Body of pancreas (tissue), 4 donors: Measurements from ENCODE around the gene SEMA6D. TPM values are rescaled to one million over a fixed set of nuclear protein-coding genes. Genes with fewer than 3 reads are reported as not detected.

ENCODE experiments used
- ATAC-seq: fragments of 150-250 bp; one replicate; pipeline ENCODE4 v1.9.1; 2016
- DNase-seq, 4 donors: peaks; one replicate each; pipeline ENCODE4 v3.0.0-alpha.2; 2019
- H3K27ac ChIP-seq, 4 donors: fragments of 200-600 bp; sonication (generic); 1 replicate in 3 of 4; 2 replicates in 1 of 4; pipeline versions ENCODE4 v1.5.1 to v1.6.1; 2016 to 2019; ENCODE audit warnings: mild to moderate bottlenecking in 1 of 4, mixed read lengths in 1 of 4, moderate library complexity in 1 of 4
- H3K27me3 ChIP-seq, 2 donors: fragments of 200-600 bp; sonication (generic); one replicate each; pipeline ENCODE4 v1.6.0; 2016; ENCODE audit warnings: mild to moderate bottlenecking in 1 of 2
- H3K36me3 ChIP-seq, 2 donors: fragments of 200-600 bp; sonication (generic); replicated peaks in 1 of 2; 2 replicates each; pipeline ENCODE4 v1.5.1; 2016; ENCODE audit warnings: low read depth in 2 of 2; ENCODE audit not compliant: insufficient read depth in 1 of 2
- H3K4me1 ChIP-seq: fragments of 200-600 bp; sonication (generic); one replicate; pipeline ENCODE4 v1.6.0; 2016
- H3K4me3 ChIP-seq, 2 donors: fragments of 200-600 bp; sonication (generic); 1 replicate in 1 of 2; 2 replicates in 1 of 2; pipeline ENCODE4 v1.5.1; 2016 to 2019
- H3K9me3 ChIP-seq, 3 donors: fragments of 200-600 bp; sonication (generic); 1 replicate in 2 of 3; 2 replicates in 1 of 3; pipeline ENCODE4 v1.5.1; 2016
- CTCF ChIP-seq, 7 experiments: fragments of 450-650 bp in 4 of 7; fragments of 200-600 bp in 3 of 7; sonication (generic) in 3 of 7; IDR thresholded peaks; one replicate each; pipeline ENCODE4 v1.5.1; 2016 to 2019; ENCODE audit warnings: antibody characterized with exemption in 7 of 7
- POLR2A ChIP-seq, 3 donors: fragments of 450-650 bp; IDR thresholded peaks; one replicate each; pipeline ENCODE4 v1.6.1; 2016; ENCODE audit warnings: antibody characterized with exemption in 3 of 3, mild to moderate bottlenecking in 2 of 3
- WGBS, 2 donors: methylation state at CpG; one replicate each; pipeline ENCODE4 v1.1.5; 2017; 5-methylcytosine and 5-hydroxymethylcytosine counted together
- intact Hi-C: fragments of 100-400 bp; cut with DNase I; formaldehyde crosslinking; loops from one replicate; pipeline ENCODE4 v1.15.1; 2023
- total RNA-seq, 2 donors: library from RNA; depleted of rRNA; stranded (reverse); fragments of >200 nt; gene quantifications; one replicate each; pipeline ENCODE4 v1.1.0, GENCODE V29; 2016

The SEMA6D gene
- total RNA-seq, 2 donors from 2014 or later, result 13.5 to 18.2 TPM

GRCh38 chr15:47766406-47766805, 49.1 kb downstream of the SEMA6D start:
- H3K27ac ChIP-seq, result no peak overlapping the region
- ATAC-seq (no peak), DNase-seq (no peak)
- no peaks in the 10 kb centered on the region for H3K4me1 ChIP-seq
- peaks cover 13 to 15% of the 10 kb centered on the region in 2 donors for H3K36me3 ChIP-seq
- no peaks in the 10 kb centered on the region for H3K27me3 ChIP-seq
- intact Hi-C loops, result no loop called here
- 84 to 96% methylated on average over 5 of the region's 5 CpGs for WGBS, 2 donors
- no peak overlapping the region for H3K4me3 ChIP-seq
- no peaks in the 10 kb centered on the region for H3K9me3 ChIP-seq
- TF ChIP-seq POLR2A (IDR thresholded peaks at IDR 0.05), result no peak
- TF ChIP-seq CTCF (IDR thresholded peaks at IDR 0.05), result no peak

- ATAC-seq, result no peak
- 95 to 97% methylated on average over 5 of the region's 5 CpGs for WGBS, 2 donors
- intact Hi-C loops, result no loop called here
These were observed 49.7 kb downstream of the SEMA6D start for GRCh38 chr15:47767035-47767434.

GRCh38 chr15:47768735-47769134, 51.4 kb downstream of the SEMA6D start:
- no peak for DNase-seq
- no peaks in the 10 kb centered on the region for H3K9me3 ChIP-seq
- H3K27ac ChIP-seq, result no peak overlapping the region
- TF ChIP-seq POLR2A (IDR thresholded peaks at IDR 0.05) (no peak), CTCF (IDR thresholded peaks at IDR 0.05) (no peak)
- H3K4me3 ChIP-seq, result no peak overlapping the region
- intact Hi-C loops, result no loop called here
- H3K4me1 ChIP-seq, result no peaks in the 10 kb centered on the region
- no peak for ATAC-seq
- peaks cover 7 to 14% of the 10 kb centered on the region in 2 donors for H3K36me3 ChIP-seq
- H3K27me3 ChIP-seq, result no peaks in the 10 kb centered on the region
- WGBS, 2 donors, result 75 to 80% methylated on average over 5 of the region's 5 CpGs

More at GRCh38 chr15:47767035-47767434, 49.7 kb downstream of the SEMA6D start:
- peaks cover 13 to 15% of the 10 kb centered on the region in 2 donors for H3K36me3 ChIP-seq
- H3K27me3 ChIP-seq, result no peaks in the 10 kb centered on the region
- H3K9me3 ChIP-seq, result no peaks in the 10 kb centered on the region
- no peak for TF ChIP-seq CTCF (IDR thresholded peaks at IDR 0.05)
- no peak for TF ChIP-seq POLR2A (IDR thresholded peaks at IDR 0.05)
- no peak for DNase-seq
- no peak overlapping the region for H3K27ac ChIP-seq
- H3K4me3 ChIP-seq, result no peak overlapping the region
- no peaks in the 10 kb centered on the region for H3K4me1 ChIP-seq

DNA sequence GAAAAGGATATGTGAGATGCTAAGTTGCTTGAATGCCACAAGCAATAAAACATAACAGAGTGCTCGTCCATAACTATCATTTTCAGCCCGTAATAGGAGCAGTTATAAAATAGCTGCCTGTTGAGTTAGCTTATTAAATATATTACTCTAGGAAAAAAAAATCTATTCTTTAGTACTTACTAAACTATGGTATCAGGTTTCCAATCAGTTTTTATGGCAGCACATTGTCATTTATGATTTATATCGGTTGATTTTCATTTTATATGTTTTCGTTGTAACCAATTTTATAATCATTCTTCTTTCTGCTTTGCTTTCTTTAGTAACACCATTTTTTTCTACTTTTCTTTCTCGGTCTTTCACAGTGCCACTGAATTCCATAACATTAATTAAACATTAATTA, 51.9 kb downstream of the SEMA6D start:
- Histone ChIP-seq H3K4me3 (no peak overlapping the region), H3K27me3 (no peaks in the 10 kb centered on the region), H3K36me3 (peaks cover 6 to 14% of the 10 kb centered on the region in 2 donors), H3K9me3 (no peaks in the 10 kb centered on the region), H3K4me1 (no peaks in the 10 kb centered on the region), H3K27ac (no peak overlapping the region)
- TF ChIP-seq CTCF (IDR thresholded peaks at IDR 0.05), result no peak
- TF ChIP-seq POLR2A (IDR thresholded peaks at IDR 0.05), result no peak
- intact Hi-C loops, result no loop called here
- ATAC-seq (no peak), DNase-seq (no peak)
- WGBS, 2 donors, result 86 to 87% methylated on average over 5 of the region's 5 CpGs

DNA sequence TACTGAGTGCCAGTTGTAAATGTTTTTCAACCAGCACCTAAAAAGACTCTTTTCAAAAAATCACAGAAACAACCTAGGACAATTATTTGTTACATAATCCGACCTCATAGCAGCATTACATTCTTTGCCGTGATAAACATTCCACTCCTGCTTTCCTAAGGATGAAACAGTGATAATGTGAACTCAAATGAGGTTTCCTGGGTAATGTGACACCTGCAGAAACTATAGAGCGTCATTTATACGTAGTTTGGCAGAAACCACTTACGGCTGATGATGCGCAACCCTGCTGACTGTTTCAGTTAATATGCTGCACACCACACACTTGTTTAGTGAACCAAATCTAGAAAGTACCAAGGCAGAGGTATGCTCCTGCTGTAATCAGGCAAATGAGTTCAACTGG, 55.8 kb downstream of the SEMA6D start:
- no peak for TF ChIP-seq CTCF (IDR thresholded peaks at IDR 0.05)
- TF ChIP-seq POLR2A (IDR thresholded peaks at IDR 0.05), result no peak
- Histone ChIP-seq H3K27ac (no peak overlapping the region), H3K27me3 (no peaks in the 10 kb centered on the region), H3K4me1 (no peaks in the 10 kb centered on the region), H3K36me3 (peaks cover 0 to 2% of the 10 kb centered on the region in 2 donors), H3K4me3 (no peak overlapping the region), H3K9me3 (no peaks in the 10 kb centered on the region)
- no peak for ATAC-seq
- intact Hi-C loops, result no loop called here
- no peak for DNase-seq
- WGBS, 2 donors, result 80 to 88% methylated on average over 6 of the region's 6 CpGs
